SK-N-SH (cell line): ENCODE results near the gene HOMER1.

Source experiments
- EP300 ChIP-seq, 2 experiments: IDR thresholded peaks; 2 replicates each; pipeline versions ENCODE4 v1.4.0 to v1.6.1; 2012; ENCODE audit warnings: borderline replicate concordance in 1 of 2, low read depth in 1 of 2, low read length in 1 of 2
- RAD21 ChIP-seq: IDR thresholded peaks from 2 replicates; pipeline ENCODE4 v1.6.1; 2012; ENCODE audit warnings: mild to moderate bottlenecking, low read length
- TF ChIP-seq, protein P1 (sequence below): fragments of 200-600 bp; sonication (generic); IDR thresholded peaks from 2 replicates; pipeline ENCODE4 v1.6.1; 2017; ENCODE audit warnings: antibody characterized with exemption, mild to moderate bottlenecking, moderate library complexity

- TF ChIP-seq EP300 (IDR thresholded peaks at IDR 0.05; ENCODE audit: borderline replicate concordance in 1 of 2, low read depth in 1 of 2, low read length in 1 of 2) (no peak), RAD21 (no peak)
- TF ChIP-seq, protein P1, sequence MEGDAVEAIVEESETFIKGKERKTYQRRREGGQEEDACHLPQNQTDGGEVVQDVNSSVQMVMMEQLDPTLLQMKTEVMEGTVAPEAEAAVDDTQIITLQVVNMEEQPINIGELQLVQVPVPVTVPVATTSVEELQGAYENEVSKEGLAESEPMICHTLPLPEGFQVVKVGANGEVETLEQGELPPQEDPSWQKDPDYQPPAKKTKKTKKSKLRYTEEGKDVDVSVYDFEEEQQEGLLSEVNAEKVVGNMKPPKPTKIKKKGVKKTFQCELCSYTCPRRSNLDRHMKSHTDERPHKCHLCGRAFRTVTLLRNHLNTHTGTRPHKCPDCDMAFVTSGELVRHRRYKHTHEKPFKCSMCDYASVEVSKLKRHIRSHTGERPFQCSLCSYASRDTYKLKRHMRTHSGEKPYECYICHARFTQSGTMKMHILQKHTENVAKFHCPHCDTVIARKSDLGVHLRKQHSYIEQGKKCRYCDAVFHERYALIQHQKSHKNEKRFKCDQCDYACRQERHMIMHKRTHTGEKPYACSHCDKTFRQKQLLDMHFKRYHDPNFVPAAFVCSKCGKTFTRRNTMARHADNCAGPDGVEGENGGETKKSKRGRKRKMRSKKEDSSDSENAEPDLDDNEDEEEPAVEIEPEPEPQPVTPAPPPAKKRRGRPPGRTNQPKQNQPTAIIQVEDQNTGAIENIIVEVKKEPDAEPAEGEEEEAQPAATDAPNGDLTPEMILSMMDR, result no peak
Observed at GRCh38 chr5:79508794-79509193, 5.1 kb downstream of the HOMER1 start.
